GM18519 (cell line): Measurements from ENCODE around the gene PSMD14.

Source experiments
- ATAC-seq: cut with Tn5 transposase; IDR thresholded peaks from one replicate; pipeline ENCODE4 v1.9.1; 2021; ENCODE audit warnings: mild to moderate bottlenecking, moderate library complexity; ENCODE audit not compliant: unreplicated experiment, low FRiP score

PSMD14 gene

GRCh38 chr2:161417438-161418274 is 109.4 kb downstream of the PSMD14 start:
- no peak for ATAC-seq

- ATAC-seq: no peak
Observed at GRCh38 chr2:161418275-161418714, 110.1 kb downstream of the PSMD14 start.

GRCh38 chr2:161418715-161419637 is 110.8 kb downstream of the PSMD14 start:
- no peak for ATAC-seq

- ATAC-seq: no peak
Observed at GRCh38 chr2:161419638-161420190, 111.5 kb downstream of the PSMD14 start.

- no peak for ATAC-seq
Observed at GRCh38 chr2:161420406-161421074, 112.3 kb downstream of the PSMD14 start.

GRCh38 chr2:161421686-161422085 is 113.5 kb downstream of the PSMD14 start:
- no peak for ATAC-seq

GRCh38 chr2:161422816-161423403 is 114.7 kb downstream of the PSMD14 start:
- ATAC-seq: no peak

- no peak for ATAC-seq
Observed at GRCh38 chr2:161423421-161424393, 115.5 kb downstream of the PSMD14 start.

- no peak for ATAC-seq
Observed at GRCh38 chr2:161424394-161424769, 116.2 kb downstream of the PSMD14 start.

GRCh38 chr2:161424891-161425727 is 116.9 kb downstream of the PSMD14 start:
- ATAC-seq: no peak

- ATAC-seq: no peak
Observed at GRCh38 chr2:161425728-161426454, 117.7 kb downstream of the PSMD14 start.

- ATAC-seq: no peak
Observed at GRCh38 chr2:161426455-161426921, 118.3 kb downstream of the PSMD14 start.

GRCh38 chr2:161426922-161427663 is 118.9 kb downstream of the PSMD14 start:
- no peak for ATAC-seq

GRCh38 chr2:161427664-161428587 is 119.7 kb downstream of the PSMD14 start:
- ATAC-seq: no peak

GRCh38 chr2:161430386-161430785 is 122.2 kb downstream of the PSMD14 start:
- no peak for ATAC-seq

- ATAC-seq: no peak
Observed at GRCh38 chr2:161432107-161432506, 123.9 kb downstream of the PSMD14 start.
